ENCODE results near the gene CCDC68.
"Not testable (repeated sequence)": the region's sequence is repeated elsewhere in the genome, so short reads cannot be mapped to it uniquely, and the experiment has no call there.

The CCDC68 gene, protein sequence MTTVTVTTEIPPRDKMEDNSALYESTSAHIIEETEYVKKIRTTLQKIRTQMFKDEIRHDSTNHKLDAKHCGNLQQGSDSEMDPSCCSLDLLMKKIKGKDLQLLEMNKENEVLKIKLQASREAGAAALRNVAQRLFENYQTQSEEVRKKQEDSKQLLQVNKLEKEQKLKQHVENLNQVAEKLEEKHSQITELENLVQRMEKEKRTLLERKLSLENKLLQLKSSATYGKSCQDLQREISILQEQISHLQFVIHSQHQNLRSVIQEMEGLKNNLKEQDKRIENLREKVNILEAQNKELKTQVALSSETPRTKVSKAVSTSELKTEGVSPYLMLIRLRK

DNA sequence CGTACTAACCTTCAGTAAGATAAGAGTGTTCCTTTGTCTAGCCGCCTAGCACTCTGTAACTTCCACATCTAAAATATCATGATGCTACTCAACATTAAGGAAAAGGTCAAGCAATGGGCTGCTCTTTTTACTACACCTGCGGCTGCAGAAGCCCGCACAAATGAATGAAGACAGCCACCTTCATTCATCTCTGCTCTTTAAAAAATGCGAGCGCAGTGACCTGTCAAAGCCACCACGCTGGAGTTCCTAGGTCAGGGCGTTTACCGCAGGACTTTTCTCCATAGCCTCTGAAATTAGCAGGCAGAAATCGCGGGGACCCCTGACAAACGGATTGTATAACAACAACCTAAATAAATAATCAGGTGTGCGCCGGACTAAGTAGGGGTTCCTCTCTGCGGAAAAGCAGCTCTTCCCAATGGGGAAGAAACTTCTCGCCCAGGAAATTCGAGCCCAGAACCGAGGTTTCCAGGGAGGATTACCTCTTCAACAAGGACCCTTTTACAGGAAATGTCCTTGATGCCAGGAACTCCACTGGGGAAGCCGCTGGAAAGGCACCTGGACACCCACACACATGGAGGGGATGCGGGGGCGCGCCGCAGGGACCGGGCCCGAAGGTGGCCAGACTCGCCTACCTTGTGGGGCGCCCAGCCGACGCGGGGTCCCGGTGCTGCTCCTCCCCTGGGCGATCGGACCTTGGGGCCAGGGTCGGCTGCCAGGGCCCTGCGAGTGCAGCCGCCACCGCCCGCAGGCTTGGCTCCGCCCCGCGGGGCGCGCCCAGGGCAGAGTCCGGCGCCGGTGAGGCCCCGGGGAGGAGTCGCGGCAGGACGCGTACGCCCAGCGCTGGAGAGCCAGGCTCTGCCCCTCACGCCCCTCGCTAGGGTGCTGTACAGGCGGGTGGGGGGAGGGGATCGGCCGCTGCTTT lies at the start of gene CCDC68:
CCDC68 (minus strand) TSS at position 758 of the 922 bp plus-strand sequence. CDS start 16,670 bp downstream, outside the sequence.
- DNase-seq = no peak

GRCh38 chr18:55007602-55008001 lies 48.3 kb upstream of the CCDC68 start:
- DNase-seq = no peak

GRCh38 chr18:55003695-55004094 lies 44.4 kb upstream of the CCDC68 start:
- no peak for DNase-seq

DNA sequence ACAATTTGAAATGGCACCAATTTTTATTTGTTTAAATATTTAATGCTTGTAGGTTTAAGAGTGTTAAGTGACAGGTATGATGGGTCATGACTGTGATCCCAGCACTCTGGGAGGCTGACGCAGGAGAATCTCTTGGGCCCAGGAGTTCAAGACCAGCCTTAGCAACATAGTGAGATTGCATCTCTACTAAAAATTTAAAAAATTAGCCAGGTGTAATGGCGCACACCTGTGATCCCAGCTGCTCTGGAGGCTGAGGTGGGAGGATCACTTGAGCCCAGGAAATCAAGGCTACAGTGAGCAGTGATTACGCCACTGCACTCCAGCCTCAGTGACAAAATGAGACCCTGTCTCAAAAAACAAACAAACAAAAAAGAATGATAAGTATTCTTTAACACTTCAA lies 43.0 kb upstream of the CCDC68 start:
- DNase-seq = no peak

DNA sequence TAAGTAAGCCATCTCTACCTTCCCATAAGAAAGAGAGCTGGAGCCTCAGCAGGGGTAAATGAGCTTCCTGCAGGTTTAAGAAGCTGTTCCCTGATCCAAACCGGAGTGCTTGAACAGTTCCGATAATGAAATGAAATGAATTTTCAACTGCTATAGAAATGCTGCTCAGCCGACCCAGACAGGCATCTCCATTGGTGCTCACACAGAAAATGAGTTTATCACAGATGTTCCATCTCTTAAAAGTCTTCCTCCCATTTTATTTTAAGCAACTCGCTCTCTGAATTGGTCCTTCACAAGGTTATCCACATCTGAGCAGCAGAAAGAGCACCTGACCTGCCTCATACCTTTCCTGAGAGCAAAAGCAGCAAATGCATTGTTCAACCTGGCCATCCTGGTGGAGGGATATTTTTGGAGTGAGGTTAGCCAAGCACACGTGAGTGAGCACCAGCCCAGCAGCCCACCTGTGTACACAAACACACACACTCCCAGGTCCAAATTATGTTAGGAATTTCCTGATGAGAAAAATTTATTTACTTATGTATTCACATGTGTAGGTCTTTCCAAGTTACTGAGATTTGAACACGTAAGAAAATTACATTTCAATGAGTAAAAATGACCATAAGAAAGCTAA lies 42.2 kb upstream of the CCDC68 start:
- DNase-seq = no peak

GRCh38 chr18:55000529-55000928 lies 41.3 kb upstream of the CCDC68 start:
- no peak for DNase-seq

GRCh38 chr18:54999016-54999415 lies 39.8 kb upstream of the CCDC68 start:
- no peak for DNase-seq

DNA sequence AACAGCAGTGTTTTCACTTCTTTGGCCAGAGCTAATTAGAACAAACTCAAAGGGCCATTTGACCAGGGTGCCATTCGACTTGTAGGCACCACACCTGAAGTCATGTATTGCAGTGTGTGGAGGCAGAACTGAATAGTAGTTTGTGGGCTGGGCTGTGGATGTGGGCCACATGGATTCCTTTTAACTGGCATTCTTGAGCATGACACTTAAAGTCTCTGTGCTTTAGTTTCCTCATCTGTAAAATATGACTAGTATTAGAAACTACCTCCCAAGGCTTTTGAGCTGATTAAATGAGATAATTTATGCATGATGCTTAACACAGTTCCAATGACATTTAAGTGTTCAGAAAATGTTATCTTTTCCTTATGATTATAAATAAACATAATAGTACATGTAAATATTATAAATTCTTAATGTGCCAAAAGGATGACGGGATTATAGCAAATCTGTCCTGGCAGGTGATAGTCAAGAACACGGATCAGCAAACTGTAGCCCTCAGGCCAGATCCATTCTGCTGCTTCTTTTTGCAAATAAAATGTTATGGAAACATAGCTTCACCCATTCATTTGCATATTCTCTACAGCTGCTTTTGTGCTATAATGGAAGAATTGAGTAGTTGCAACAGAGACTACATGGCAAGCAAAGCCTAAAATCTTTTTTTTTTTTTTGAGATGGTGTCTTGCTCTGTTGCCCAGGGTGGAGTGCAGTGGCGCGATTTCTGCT lies 36.3 kb upstream of the CCDC68 start:
- DNase-seq = no peak

- no peak for DNase-seq
Observed at GRCh38 chr18:54991981-54992380, 32.7 kb upstream of the CCDC68 start.

- no peak for DNase-seq
Observed at GRCh38 chr18:54984908-54985307, 25.6 kb upstream of the CCDC68 start.

GRCh38 chr18:54983791-54984190 lies 24.5 kb upstream of the CCDC68 start:
- no peak for DNase-seq

DNA sequence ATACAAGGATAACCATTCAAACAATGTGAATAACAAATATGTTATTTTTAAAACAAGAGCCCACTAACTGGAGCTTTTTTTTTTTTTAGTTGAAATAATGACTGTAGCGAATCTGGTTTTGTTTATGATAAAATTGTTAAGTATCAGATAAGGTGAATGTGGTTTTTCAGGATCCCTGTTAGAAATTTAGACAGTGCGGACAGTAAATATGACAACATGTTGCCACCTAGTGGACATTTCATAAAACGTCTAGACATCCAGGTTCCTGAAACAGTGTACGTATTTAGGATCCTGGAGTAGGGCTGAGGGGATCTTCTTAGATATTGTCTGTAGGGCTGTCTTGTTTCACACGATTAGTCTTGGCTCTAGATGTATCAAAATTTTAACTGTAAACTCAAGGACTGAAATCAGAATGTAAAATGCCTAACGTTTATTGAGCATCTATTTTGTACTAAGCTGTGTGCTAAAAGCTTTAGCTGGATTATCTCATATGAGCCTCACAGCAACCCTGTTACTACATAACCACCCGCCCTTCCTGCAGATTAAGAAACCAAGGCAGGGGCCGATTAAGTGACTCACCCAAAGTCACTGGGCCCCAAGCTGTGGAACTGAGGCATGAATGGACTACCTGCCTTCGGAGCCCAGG lies 23.9 kb upstream of the CCDC68 start:
- peak in 2 of 56 donors; percentile 2 to 3 for DNase-seq

DNA sequence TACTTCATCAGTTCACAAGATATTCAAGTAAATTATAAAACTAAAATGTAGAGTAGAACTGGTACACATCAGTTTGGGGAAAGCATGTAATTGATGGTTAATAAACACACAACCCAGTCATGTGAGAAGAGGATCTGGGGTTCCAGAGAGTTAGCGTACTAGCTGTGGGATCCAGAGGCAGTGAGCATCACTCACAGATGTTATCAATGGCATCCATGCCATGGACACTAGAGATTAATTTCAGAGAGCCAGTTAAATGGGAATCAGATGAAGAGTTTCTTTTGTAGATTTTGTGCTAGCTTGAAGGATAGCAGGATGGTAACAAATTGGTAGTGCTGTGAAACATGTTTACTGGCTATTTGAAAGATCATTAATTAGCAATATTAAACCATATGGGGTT lies 21.8 kb upstream of the CCDC68 start:
- DNase-seq = no peak

- DNase-seq = no peak
Observed at GRCh38 chr18:54975598-54975997, 16.3 kb upstream of the CCDC68 start.

DNA sequence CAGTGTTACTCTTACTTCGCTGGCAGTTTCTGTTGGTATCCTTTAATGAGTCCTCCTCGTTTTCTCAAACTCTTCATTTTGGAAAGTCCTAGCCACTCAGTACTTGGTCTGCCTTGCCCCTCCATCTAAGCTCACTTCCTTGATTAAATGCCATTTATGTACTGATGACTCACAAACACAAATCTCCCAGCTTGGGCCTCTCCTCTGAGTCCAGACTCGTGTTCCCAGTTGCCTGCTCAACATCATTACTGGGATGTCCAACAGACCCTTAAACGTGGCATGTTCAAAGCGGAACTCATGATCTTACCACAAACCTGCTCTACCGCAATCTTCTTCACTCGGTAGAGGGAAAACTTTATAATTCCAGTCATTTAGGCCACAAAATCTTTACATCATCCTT lies 13.8 kb upstream of the CCDC68 start:
- no peak for DNase-seq

DNA sequence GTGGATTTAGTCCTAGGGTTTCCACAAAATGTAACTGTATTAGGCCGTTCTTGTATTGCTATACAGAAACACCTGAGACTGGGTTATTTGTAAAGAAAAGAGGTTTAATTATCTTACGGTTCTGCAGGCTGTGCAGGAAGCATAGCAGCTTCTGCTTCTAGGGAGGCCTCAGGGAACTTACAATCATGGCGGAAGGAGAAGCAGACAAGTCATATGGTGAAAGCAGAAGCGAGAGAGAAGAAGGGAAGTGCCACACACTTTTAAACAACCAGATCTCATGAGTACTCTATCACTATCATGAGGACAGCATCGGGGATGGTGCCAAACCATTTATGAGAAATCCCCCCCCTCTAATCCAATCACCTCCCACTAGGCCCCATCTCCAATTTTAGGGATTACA lies 9.5 kb upstream of the CCDC68 start:
- DNase-seq = no peak

- DNase-seq = not testable (repeated sequence)
Observed at GRCh38 chr18:54968237-54968636, 9.0 kb upstream of the CCDC68 start.

- DNase-seq = no peak
Observed at GRCh38 chr18:54967786-54968185, 8.5 kb upstream of the CCDC68 start.

- no peak for DNase-seq
Observed at GRCh38 chr18:54964741-54965140, 5.5 kb upstream of the CCDC68 start.

DNA sequence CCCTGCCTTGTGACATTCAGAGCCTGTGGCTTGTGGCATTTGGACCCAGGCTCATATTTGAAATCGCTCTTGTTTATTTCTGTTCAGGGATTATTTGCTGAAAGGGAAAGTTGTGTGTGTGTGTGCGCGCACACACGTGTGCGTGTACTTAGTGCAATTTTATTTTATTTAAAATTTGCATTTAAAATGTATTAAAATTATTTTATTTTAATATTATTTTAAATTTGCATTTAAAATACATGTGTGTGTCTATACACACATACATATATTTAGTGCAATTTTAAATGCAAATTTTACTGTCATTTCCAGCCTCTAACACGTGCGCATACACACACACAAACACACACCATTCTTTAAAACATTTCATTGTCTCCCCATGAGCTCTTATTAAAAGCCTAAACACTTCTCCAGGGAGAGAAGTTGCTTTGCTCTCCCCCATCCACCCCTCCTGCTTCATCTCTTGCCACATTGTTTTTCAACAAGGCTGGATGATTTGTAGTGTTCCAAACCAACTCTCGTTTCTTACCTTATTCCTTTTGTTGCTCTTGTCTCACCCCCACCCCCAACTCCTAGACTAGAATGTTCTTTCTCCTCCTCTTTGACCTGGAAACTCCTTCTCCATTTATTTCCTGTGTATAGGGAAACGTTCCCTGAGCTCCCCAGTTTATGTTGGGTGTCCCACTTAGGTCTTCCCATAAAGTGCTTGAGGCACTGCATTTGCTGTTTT lies 3.8 kb upstream of the CCDC68 start:
- DNase-seq = no peak
